ENCODE data around the gene FZD8.
A peak's percentile ranks its signal among the peaks of the same experiment; 100 is the strongest.

The FZD8 gene

GRCh38 chr10:35667270-35667889, 25.3 kb upstream of the FZD8 start:
- Histone ChIP-seq H3K36me3 (ENCODE audit: control insufficient read depth, insufficient read depth, low read length) (no peaks in the 10 kb centered on the region), H3K4me1 (ENCODE audit: control insufficient read depth, insufficient read depth, low read length) (peaks cover 7% of the 10 kb centered on the region), H3K27me3 (ENCODE audit: control insufficient read depth, insufficient read depth, low read length, poor library complexity, severe bottlenecking) (no peaks in the 10 kb centered on the region), H3K9me3 (ENCODE audit: control insufficient read depth, low read length) (no peaks in the 10 kb centered on the region), H3K27ac (ENCODE audit: insufficient read depth, low read depth, low read length, poor library complexity, severe bottlenecking) (no peak overlapping the region), H3K4me3 (ENCODE audit: insufficient read depth, low read depth, low read length) (no peak overlapping the region)
- WGBS, 2 experiments = 76 to 84% methylated on average over 4 of the region's 4 CpGs

GRCh38 chr10:35661236-35661635, 19.1 kb upstream of the FZD8 start:
- no peak overlapping the region for H3K27ac ChIP-seq (ENCODE audit: insufficient read depth, low read depth, low read length, poor library complexity, severe bottlenecking)
- H3K4me3 ChIP-seq (ENCODE audit: insufficient read depth, low read depth, low read length) = no peak overlapping the region
- H3K36me3 ChIP-seq (ENCODE audit: control insufficient read depth, insufficient read depth, low read length) = no peaks in the 10 kb centered on the region
- H3K4me1 ChIP-seq (ENCODE audit: control insufficient read depth, insufficient read depth, low read length) = no peaks in the 10 kb centered on the region
- no peaks in the 10 kb centered on the region for H3K9me3 ChIP-seq (ENCODE audit: control insufficient read depth, low read length)
- no peaks in the 10 kb centered on the region for H3K27me3 ChIP-seq (ENCODE audit: control insufficient read depth, insufficient read depth, low read length, poor library complexity, severe bottlenecking)
- WGBS, 2 experiments = 95 to 100% methylated on average over 2 of the region's 2 CpGs

DNA sequence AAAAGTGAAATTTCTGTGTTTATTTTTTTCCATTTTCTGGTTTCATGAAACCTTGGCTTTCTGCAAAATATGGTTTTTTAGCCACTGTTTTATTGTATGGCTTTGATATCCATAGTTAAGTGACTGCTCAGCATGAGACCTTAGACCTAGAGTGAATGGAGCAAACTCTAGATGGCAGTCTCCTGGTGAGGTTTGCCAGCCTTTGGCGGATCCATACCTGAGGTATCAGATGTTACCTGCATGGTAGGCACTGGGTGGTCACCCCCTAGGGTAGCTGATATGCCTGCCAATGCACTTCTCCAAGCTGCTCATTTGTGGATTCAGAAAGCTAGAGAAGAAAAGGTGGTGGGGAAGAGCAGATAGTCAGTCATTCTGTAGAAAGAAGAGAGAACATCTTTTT, 17.4 kb upstream of the FZD8 start:
- H3K4me1 ChIP-seq (ENCODE audit: control insufficient read depth, insufficient read depth, low read length) = no peaks in the 10 kb centered on the region
- H3K27ac ChIP-seq (ENCODE audit: insufficient read depth, low read depth, low read length, poor library complexity, severe bottlenecking) = no peak overlapping the region
- 83 to 86% methylated on average over 1 of the region's 1 CpG for WGBS, 2 experiments
- no peak overlapping the region for H3K4me3 ChIP-seq (ENCODE audit: insufficient read depth, low read depth, low read length)
- no peaks in the 10 kb centered on the region for H3K27me3 ChIP-seq (ENCODE audit: control insufficient read depth, insufficient read depth, low read length, poor library complexity, severe bottlenecking)
- H3K36me3 ChIP-seq (ENCODE audit: control insufficient read depth, insufficient read depth, low read length) = no peaks in the 10 kb centered on the region
- H3K9me3 ChIP-seq (ENCODE audit: control insufficient read depth, low read length) = no peaks in the 10 kb centered on the region

DNA sequence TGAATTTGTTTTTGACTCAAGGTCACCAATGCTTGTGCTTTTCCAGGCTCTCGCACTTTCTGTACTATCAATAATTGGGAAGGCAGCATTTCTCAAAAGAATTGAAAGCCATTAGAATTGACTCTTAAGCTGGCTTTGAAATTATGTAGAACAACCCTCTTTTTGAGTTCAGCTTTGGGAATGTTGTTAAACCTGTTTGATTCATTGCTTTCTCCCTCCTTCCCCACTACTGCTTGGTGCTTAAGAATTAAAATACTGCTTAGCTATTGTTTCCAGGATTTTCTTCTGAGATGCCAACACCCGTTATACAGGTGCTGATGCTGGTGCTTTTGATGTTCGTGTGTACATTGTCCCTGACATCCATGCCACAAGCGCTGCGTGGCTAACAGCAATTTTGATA, 15.5 kb upstream of the FZD8 start:
- Histone ChIP-seq H3K36me3 (ENCODE audit: control insufficient read depth, insufficient read depth, low read length) (no peaks in the 10 kb centered on the region), H3K27me3 (ENCODE audit: control insufficient read depth, insufficient read depth, low read length, poor library complexity, severe bottlenecking) (no peaks in the 10 kb centered on the region), H3K4me3 (ENCODE audit: insufficient read depth, low read depth, low read length) (no peak overlapping the region), H3K4me1 (ENCODE audit: control insufficient read depth, insufficient read depth, low read length) (no peaks in the 10 kb centered on the region), H3K9me3 (ENCODE audit: control insufficient read depth, low read length) (no peaks in the 10 kb centered on the region), H3K27ac (ENCODE audit: insufficient read depth, low read depth, low read length, poor library complexity, severe bottlenecking) (no peak overlapping the region)
- WGBS, 2 experiments = 88 to 91% methylated on average over 5 of the region's 5 CpGs

DNA sequence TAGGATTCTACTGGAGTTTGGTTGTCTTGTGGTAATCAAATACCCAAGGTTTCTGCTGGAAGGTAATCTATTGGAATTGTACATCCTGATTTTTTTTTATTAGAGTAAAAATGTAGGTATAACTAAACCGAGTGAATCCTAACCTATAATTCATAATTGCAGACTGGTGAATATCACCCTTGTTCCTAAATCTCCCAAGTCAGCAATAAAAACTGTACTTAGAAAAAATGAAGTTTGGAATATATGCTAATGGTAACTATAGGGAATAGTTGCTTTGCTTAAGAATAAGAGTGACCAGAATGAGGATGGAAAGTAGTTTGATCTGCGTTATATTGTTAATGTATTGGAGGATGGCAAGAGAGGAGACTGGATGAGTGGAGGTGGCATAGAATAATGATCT, 10.7 kb upstream of the FZD8 start:
- 93 to 97% methylated on average over 1 of the region's 2 CpGs for WGBS, 2 experiments
- no peak overlapping the region for H3K4me3 ChIP-seq (ENCODE audit: insufficient read depth, low read depth, low read length)
- no peaks in the 10 kb centered on the region for H3K9me3 ChIP-seq (ENCODE audit: control insufficient read depth, low read length)
- H3K4me1 ChIP-seq (ENCODE audit: control insufficient read depth, insufficient read depth, low read length) = no peaks in the 10 kb centered on the region
- H3K27me3 ChIP-seq (ENCODE audit: control insufficient read depth, insufficient read depth, low read length, poor library complexity, severe bottlenecking) = no peaks in the 10 kb centered on the region
- H3K36me3 ChIP-seq (ENCODE audit: control insufficient read depth, insufficient read depth, low read length) = no peaks in the 10 kb centered on the region
- H3K27ac ChIP-seq (ENCODE audit: insufficient read depth, low read depth, low read length, poor library complexity, severe bottlenecking) = no peak overlapping the region

DNA sequence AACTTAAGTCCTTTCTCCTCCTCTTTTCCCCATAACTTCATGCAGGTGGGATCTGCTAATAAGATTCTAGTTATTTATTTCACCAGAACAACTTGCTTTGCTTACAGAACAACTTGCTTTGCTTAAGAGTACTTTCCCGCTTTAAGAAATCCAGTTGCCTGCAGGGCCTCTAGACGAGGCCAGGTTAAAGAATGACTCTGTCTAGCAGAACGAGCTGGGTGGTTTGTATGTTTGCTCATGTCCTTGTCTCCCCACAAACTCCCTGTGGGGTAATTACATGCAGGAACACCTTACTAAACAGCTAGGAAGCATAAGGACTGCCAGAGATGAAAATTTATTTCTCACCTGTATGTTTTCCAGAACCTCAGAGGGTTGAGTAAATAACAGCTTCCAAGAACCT, 8.8 kb upstream of the FZD8 start:
- 92 to 96% methylated on average over 3 of the region's 3 CpGs for WGBS, 2 experiments
- Histone ChIP-seq H3K27me3 (ENCODE audit: control insufficient read depth, insufficient read depth, low read length, poor library complexity, severe bottlenecking) (no peaks in the 10 kb centered on the region), H3K27ac (ENCODE audit: insufficient read depth, low read depth, low read length, poor library complexity, severe bottlenecking) (no peak overlapping the region), H3K4me1 (ENCODE audit: control insufficient read depth, insufficient read depth, low read length) (no peaks in the 10 kb centered on the region), H3K36me3 (ENCODE audit: control insufficient read depth, insufficient read depth, low read length) (no peaks in the 10 kb centered on the region), H3K4me3 (ENCODE audit: insufficient read depth, low read depth, low read length) (no peak overlapping the region), H3K9me3 (ENCODE audit: control insufficient read depth, low read length) (no peaks in the 10 kb centered on the region)

- H3K4me3 ChIP-seq (ENCODE audit: insufficient read depth, low read depth, low read length) = peak overlapping the region; percentile 75
- H3K27me3 ChIP-seq (ENCODE audit: control insufficient read depth, insufficient read depth, low read length, poor library complexity, severe bottlenecking) = peaks cover 46% of the 10 kb centered on the region
- 4 to 5% methylated on average over 13 of the region's 13 CpGs for WGBS, 2 experiments
- no peaks in the 10 kb centered on the region for H3K9me3 ChIP-seq (ENCODE audit: control insufficient read depth, low read length)
- peaks cover 4% of the 10 kb centered on the region for H3K4me1 ChIP-seq (ENCODE audit: control insufficient read depth, insufficient read depth, low read length)
- no peak overlapping the region for H3K27ac ChIP-seq (ENCODE audit: insufficient read depth, low read depth, low read length, poor library complexity, severe bottlenecking)
- no peaks in the 10 kb centered on the region for H3K36me3 ChIP-seq (ENCODE audit: control insufficient read depth, insufficient read depth, low read length)
Measured at GRCh38 chr10:35644050-35644950, 2.2 kb upstream of the FZD8 start.

- Histone ChIP-seq H3K27me3 (ENCODE audit: control insufficient read depth, insufficient read depth, low read length, poor library complexity, severe bottlenecking) (peaks cover 51% of the 10 kb centered on the region), H3K9me3 (ENCODE audit: control insufficient read depth, low read length) (no peaks in the 10 kb centered on the region), H3K4me1 (ENCODE audit: control insufficient read depth, insufficient read depth, low read length) (peaks cover 5% of the 10 kb centered on the region), H3K4me3 (ENCODE audit: insufficient read depth, low read depth, low read length) (peak overlapping the region; percentile 75), H3K27ac (ENCODE audit: insufficient read depth, low read depth, low read length, poor library complexity, severe bottlenecking) (peak overlapping the region; percentile 32), H3K36me3 (ENCODE audit: control insufficient read depth, insufficient read depth, low read length) (no peaks in the 10 kb centered on the region)
- WGBS, 2 experiments = 0 to 1% methylated on average over 42 of the region's 42 CpGs
Measured at GRCh38 chr10:35643151-35644049, 1.3 kb upstream of the FZD8 start.

DNA sequence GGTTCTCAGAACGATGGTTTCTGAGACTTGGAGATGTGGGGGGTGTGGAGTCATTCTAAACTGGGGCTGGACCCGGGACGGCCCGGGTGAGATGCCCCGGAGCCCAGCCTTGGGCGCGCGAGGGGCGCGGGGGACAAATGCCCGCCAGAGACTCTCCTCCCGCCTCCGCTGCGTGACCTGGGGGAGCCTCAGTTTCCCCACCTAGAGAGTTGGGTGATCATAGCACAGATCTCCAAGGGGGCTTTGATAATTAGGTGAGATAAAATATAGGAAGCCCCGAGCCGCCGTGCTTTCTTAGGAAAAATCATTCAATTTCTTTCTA, 658 bp upstream of the FZD8 start:
- peak overlapping the region; percentile 75 for H3K4me3 ChIP-seq (ENCODE audit: insufficient read depth, low read depth, low read length)
- peaks cover 11% of the 10 kb centered on the region for H3K4me1 ChIP-seq (ENCODE audit: control insufficient read depth, insufficient read depth, low read length)
- 0 to 1% methylated on average over 17 of the region's 17 CpGs for WGBS, 2 experiments
- H3K9me3 ChIP-seq (ENCODE audit: control insufficient read depth, low read length) = no peaks in the 10 kb centered on the region
- H3K36me3 ChIP-seq (ENCODE audit: control insufficient read depth, insufficient read depth, low read length) = no peaks in the 10 kb centered on the region
- peaks cover 51% of the 10 kb centered on the region for H3K27me3 ChIP-seq (ENCODE audit: control insufficient read depth, insufficient read depth, low read length, poor library complexity, severe bottlenecking)
- H3K27ac ChIP-seq (ENCODE audit: insufficient read depth, low read depth, low read length, poor library complexity, severe bottlenecking) = no peak overlapping the region

GRCh38 chr10:35641676-35642034, 441 bp downstream of the FZD8 start:
- H3K27me3 ChIP-seq (ENCODE audit: control insufficient read depth, insufficient read depth, low read length, poor library complexity, severe bottlenecking) = peaks cover 51% of the 10 kb centered on the region
- peak overlapping the region; percentile 75 for H3K4me3 ChIP-seq (ENCODE audit: insufficient read depth, low read depth, low read length)
- no peaks in the 10 kb centered on the region for H3K36me3 ChIP-seq (ENCODE audit: control insufficient read depth, insufficient read depth, low read length)
- no peaks in the 10 kb centered on the region for H3K9me3 ChIP-seq (ENCODE audit: control insufficient read depth, low read length)
- 0% methylated on average over 54 of the region's 54 CpGs for WGBS, 2 experiments
- no peak overlapping the region for H3K27ac ChIP-seq (ENCODE audit: insufficient read depth, low read depth, low read length, poor library complexity, severe bottlenecking)
- peaks cover 16% of the 10 kb centered on the region for H3K4me1 ChIP-seq (ENCODE audit: control insufficient read depth, insufficient read depth, low read length)
